ENCODE results near the gene GABPA.

Gene GABPA

GRCh38 chr21:25813917-25814316, 79.1 kb downstream of the GABPA start:
- DNase-seq, result no peak

GRCh38 chr21:25818121-25818520, 83.3 kb downstream of the GABPA start:
- DNase-seq, result no peak

GRCh38 chr21:25818551-25818950, 83.8 kb downstream of the GABPA start:
- DNase-seq, result no peak
